A673 (cell line): ENCODE measurements around the gene CCM2. TPM values are rescaled to one million over a fixed set of nuclear protein-coding genes. Genes with fewer than 3 reads are reported as not detected.

Source experiments
- BruUV-seq: library from RNA; stranded (reverse); fragments of 400-500 nt; replicated peaks from 2 replicates; lab custom pipeline; 2021; lab: Mats Ljungman, UMichigan
- CTCF ChIA-PET: fragments of 300-600 bp; sonication (Branson Sonifier 250); formaldehyde crosslinking; loops from one replicate; lab custom pipeline; 2022; ENCODE audit warnings: antibody characterized with exemption; lab: Charles Lee
- POLR2A ChIA-PET: fragments of 300-600 bp; sonication (Branson Sonifier 250); formaldehyde crosslinking; loops from one replicate; lab custom pipeline; 2022; ENCODE audit warnings: antibody characterized with exemption; ENCODE audit not compliant: low non-redundant PET; lab: Charles Lee
- DNase-seq: peaks from one replicate; pipeline ENCODE4 v3.0.0-alpha.2; 2015; ENCODE audit warnings: low spot score
- H3K27ac ChIP-seq: fragments of 200-600 bp; sonication (generic); 2 replicates; pipeline ENCODE4 v1.5.1; 2016; ENCODE audit warnings: mixed run types, low read depth, mild to moderate bottlenecking, mixed read lengths, antibody characterized with exemption, low read length; ENCODE audit not compliant: poor library complexity, severe bottlenecking
- H3K27me3 ChIP-seq: fragments of 200-600 bp; sonication (generic); replicated peaks from 2 replicates; pipeline ENCODE4 v1.6.1; 2017; ENCODE audit warnings: mixed run types, low read depth, mild to moderate bottlenecking, mixed read lengths, antibody characterized with exemption, low read length; ENCODE audit not compliant: insufficient read depth, poor library complexity
- H3K36me3 ChIP-seq: fragments of 200-600 bp; sonication (generic); 2 replicates; pipeline ENCODE4 v1.6.1; 2016; ENCODE audit warnings: mixed run types, mild to moderate bottlenecking, mixed read lengths, antibody characterized with exemption, low read length; ENCODE audit not compliant: insufficient read depth, poor library complexity, severe bottlenecking
- H3K4me1 ChIP-seq: fragments of 200-600 bp; sonication (generic); 2 replicates; pipeline ENCODE4 v1.6.1; 2017; ENCODE audit warnings: mixed run types, mild to moderate bottlenecking, mixed read lengths, antibody characterized with exemption, low read length; ENCODE audit not compliant: insufficient read depth, poor library complexity, severe bottlenecking
- H3K4me3 ChIP-seq: fragments of 200-600 bp; sonication (generic); 2 replicates; pipeline ENCODE4 v1.5.1; 2016; ENCODE audit warnings: low read depth, mixed run types, mild to moderate bottlenecking, mixed read lengths, low read length; ENCODE audit not compliant: poor library complexity, severe bottlenecking
- H3K9me3 ChIP-seq: fragments of 200-600 bp; sonication (generic); 2 replicates; pipeline ENCODE4 v1.6.1; 2016; ENCODE audit warnings: mixed run types, low read depth, mild to moderate bottlenecking, mixed read lengths, antibody characterized with exemption, low read length; ENCODE audit not compliant: poor library complexity, severe bottlenecking
- EZH2 ChIP-seq: fragments of 200-600 bp; sonication (generic); IDR thresholded peaks from 2 replicates; pipeline ENCODE4 v1.6.1; 2017; ENCODE audit warnings: borderline replicate concordance, low read depth, mild to moderate bottlenecking, mixed read lengths, antibody characterized with exemption, low read length; ENCODE audit not compliant: poor library complexity, severe bottlenecking
- intact Hi-C: fragments of 100-400 bp; cut with micrococcal nuclease; formaldehyde crosslinking; loops from one replicate; pipeline ENCODE4 v1.10.0; 2022; ENCODE audit not compliant: unreplicated experiment
- total RNA-seq: library from RNA; stranded (reverse); gene quantifications from 2 replicates; pipeline ENCODE4 v1.2.3, GENCODE V29; 2021
- TF ChIP-seq, protein P1 (sequence below): fragments of 300-800, 200-600 bp; sonication (generic); conservative IDR thresholded peaks from 2 replicates; pipeline ENCODE4 v1.5.1; 2017; ENCODE audit warnings: low read depth, mild to moderate bottlenecking, antibody characterized with exemption, low read length, moderate library complexity, mixed read lengths

Gene CCM2
- total RNA-seq, 1 experiment from 2014 or later = 35.2 TPM

DNA sequence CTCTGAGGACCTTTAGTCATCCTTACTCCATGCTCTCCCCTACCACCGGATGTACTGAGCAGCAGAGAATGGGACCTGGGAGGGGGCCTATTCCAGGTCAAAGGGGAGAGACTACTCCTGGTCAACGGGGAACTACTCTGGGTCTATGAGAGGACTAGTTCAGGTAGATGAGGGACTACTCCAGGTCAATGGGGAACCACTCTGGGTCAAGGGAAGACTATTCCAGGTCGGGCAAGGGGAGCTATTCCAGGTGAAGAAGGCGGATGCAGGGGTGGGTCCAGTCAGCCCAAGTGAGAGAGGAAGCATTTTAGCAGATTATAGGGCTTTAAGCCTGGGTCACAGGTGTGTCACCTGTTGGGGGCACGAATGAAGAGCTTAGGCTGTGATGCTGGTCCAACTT lies 35.4 kb downstream of the CCM2 start:
- TF ChIP-seq, protein P1, sequence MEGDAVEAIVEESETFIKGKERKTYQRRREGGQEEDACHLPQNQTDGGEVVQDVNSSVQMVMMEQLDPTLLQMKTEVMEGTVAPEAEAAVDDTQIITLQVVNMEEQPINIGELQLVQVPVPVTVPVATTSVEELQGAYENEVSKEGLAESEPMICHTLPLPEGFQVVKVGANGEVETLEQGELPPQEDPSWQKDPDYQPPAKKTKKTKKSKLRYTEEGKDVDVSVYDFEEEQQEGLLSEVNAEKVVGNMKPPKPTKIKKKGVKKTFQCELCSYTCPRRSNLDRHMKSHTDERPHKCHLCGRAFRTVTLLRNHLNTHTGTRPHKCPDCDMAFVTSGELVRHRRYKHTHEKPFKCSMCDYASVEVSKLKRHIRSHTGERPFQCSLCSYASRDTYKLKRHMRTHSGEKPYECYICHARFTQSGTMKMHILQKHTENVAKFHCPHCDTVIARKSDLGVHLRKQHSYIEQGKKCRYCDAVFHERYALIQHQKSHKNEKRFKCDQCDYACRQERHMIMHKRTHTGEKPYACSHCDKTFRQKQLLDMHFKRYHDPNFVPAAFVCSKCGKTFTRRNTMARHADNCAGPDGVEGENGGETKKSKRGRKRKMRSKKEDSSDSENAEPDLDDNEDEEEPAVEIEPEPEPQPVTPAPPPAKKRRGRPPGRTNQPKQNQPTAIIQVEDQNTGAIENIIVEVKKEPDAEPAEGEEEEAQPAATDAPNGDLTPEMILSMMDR = no peak
- TF ChIP-seq EZH2 = no peak
- BruUV-seq = no TSS peak
- ChIA-PET CTCF (no interaction called here), POLR2A (no interaction called here)
- no peak for DNase-seq
- Histone ChIP-seq H3K4me1 (no peaks in the 10 kb centered on the region), H3K36me3 (peaks cover 8% of the 10 kb centered on the region), H3K9me3 (no peaks in the 10 kb centered on the region), H3K27ac (no peak overlapping the region), H3K4me3 (no peak overlapping the region), H3K27me3 (no peaks in the 10 kb centered on the region)
- intact Hi-C loops = no loop called here

DNA sequence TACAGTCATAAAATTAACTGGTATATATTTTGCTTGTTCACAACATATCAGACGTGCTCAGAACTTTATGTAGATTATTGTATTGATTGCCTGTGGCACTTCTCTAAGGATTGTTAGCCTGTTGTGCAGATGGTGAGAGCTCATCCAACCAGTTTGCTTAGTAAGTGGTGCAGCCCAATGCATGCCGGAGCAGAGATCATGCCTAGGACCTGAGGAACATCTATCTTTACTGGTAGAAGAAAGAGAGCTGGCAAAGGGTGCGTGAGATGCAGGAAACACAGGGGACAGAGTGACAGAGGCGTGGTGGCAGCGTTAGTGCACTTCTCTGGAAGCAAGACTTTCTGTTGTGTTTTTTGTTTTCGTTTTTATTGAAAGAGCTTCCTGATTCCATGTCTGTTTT lies 35.9 kb downstream of the CCM2 start:
- Histone ChIP-seq H3K4me3 (no peak overlapping the region), H3K27ac (no peak overlapping the region), H3K4me1 (no peaks in the 10 kb centered on the region), H3K9me3 (no peaks in the 10 kb centered on the region), H3K27me3 (no peaks in the 10 kb centered on the region), H3K36me3 (peaks cover 8% of the 10 kb centered on the region)
- CTCF ChIA-PET = no interaction called here
- BruUV-seq = no TSS peak
- TF ChIP-seq, protein P1 = no peak
- TF ChIP-seq EZH2 = no peak
- intact Hi-C loops = no loop called here
- DNase-seq = no peak
- POLR2A ChIA-PET = no interaction called here

DNA sequence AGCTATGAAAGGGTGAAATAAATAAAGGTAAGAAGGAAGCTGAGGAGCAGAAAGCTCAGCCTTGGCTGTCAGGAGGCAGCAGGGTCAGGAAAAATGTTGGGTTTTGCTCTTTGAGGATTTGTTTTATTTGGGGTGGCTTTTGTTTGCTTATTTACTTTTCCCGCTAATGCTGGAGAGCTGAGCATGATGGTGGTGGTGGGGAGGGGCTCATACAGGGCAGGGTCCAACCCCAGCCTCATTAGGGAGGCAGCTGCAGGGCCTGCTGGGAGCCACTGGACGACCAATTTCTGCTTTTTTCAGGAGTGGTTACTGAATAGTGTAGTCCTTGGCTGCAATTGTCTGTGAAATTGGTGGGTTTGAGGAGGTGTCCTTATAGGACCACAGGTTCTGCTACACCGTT lies 36.3 kb downstream of the CCM2 start:
- BruUV-seq = no TSS peak
- Histone ChIP-seq H3K4me3 (no peak overlapping the region), H3K27me3 (no peaks in the 10 kb centered on the region), H3K36me3 (peaks cover 8% of the 10 kb centered on the region), H3K9me3 (no peaks in the 10 kb centered on the region), H3K4me1 (no peaks in the 10 kb centered on the region), H3K27ac (no peak overlapping the region)
- POLR2A ChIA-PET = no interaction called here
- no peak for TF ChIP-seq EZH2
- TF ChIP-seq, protein P1 = no peak
- no peak for DNase-seq
- CTCF ChIA-PET = no interaction called here
- intact Hi-C loops = no loop called here
